ENCODE data around the gene MYO16.

DNA sequence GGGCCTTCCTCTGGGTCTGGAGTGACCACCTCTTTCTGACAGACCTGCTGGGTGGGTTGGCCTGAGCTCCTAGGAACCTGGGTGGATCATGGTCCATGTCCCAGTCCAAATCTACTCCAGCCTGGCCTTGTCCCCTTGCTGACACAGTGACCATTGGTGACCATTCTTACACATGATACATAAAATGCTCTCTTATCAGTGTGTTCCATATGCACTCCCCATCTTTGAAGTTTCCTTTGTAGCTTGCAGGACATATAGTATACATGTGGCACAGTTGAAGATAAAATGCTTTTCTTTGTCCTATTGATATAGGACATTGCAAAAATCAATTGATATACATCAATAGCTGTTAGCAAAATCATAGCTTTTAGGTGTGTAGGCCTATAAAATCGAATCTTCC, 291.8 kb downstream of the MYO16 start:
- TF ChIP-seq, protein P1, sequence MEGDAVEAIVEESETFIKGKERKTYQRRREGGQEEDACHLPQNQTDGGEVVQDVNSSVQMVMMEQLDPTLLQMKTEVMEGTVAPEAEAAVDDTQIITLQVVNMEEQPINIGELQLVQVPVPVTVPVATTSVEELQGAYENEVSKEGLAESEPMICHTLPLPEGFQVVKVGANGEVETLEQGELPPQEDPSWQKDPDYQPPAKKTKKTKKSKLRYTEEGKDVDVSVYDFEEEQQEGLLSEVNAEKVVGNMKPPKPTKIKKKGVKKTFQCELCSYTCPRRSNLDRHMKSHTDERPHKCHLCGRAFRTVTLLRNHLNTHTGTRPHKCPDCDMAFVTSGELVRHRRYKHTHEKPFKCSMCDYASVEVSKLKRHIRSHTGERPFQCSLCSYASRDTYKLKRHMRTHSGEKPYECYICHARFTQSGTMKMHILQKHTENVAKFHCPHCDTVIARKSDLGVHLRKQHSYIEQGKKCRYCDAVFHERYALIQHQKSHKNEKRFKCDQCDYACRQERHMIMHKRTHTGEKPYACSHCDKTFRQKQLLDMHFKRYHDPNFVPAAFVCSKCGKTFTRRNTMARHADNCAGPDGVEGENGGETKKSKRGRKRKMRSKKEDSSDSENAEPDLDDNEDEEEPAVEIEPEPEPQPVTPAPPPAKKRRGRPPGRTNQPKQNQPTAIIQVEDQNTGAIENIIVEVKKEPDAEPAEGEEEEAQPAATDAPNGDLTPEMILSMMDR (IDR thresholded peaks at IDR 0.05; ENCODE audit: poor library complexity), result no peak
- no peak for TF ChIP-seq EZH2phosphoT487 (IDR thresholded peaks at IDR 0.05; ENCODE audit: low read depth, severe bottlenecking, unreplicated experiment)

Data from hepatocyte (in vitro differentiated cells).